ENCODE results near the gene SLC6A13. TPM values are rescaled to one million over a fixed set of nuclear protein-coding genes. Genes with fewer than 3 reads are reported as not detected.
A peak's percentile ranks its signal among the peaks of the same experiment; 100 is the strongest.

SLC6A13 gene
- total and polyA plus RNA-seq, 3 donors from 2014 or later: 3.5 to 12.5 (median 4.7) TPM

DNA sequence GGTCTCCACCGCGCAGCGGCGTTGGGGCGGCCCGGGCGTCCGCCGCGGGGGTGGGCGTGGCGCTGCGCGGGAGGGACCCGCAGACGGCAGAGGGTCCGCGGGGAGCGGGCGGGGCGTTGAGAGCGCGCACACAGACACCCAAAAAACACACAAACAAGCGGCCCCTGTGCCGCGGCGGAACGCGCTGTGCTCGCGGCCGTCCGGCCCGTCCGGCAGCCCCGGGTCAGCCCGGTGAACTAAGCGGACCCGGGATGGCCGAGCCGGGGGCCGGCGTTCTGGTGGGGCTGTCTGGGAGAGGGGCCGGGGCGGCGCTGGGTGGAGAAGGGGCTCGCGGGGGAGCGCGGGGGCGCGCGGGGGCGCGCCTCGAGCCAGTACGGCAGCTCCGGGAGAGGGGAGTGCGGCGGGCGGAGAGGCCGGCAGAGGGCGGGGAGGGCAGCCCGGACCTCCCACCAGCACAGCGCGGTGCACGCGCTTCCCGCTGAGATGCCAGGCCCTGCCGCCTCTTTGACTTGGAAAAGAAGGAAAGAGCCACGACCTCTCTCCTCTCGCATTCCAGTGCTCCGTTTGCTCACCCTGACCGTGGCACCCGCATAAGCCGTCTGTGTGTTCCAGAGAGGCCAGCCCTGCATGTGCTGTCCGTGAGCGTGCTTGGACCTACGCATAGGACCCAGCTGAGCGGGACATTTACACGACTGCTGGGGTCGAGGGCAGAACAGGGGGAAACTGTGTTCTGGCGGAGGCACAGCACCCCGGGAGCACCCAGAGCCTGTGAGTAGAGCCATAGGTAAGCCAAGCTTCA lies 59.0 kb downstream of the SLC6A13 start:
- peak overlapping the region; percentile 24 for H3K27ac ChIP-seq
- peak overlapping the region; percentile 51 to 62 for H3K4me3 ChIP-seq
- no peaks in the 10 kb centered on the region for H3K9me3 ChIP-seq
- H3K4me1 ChIP-seq: peaks cover 6% of the 10 kb centered on the region
- intact Hi-C loops (cut with DNase I; ENCODE audit: low total_unique reads): no loop called here
- TF ChIP-seq, protein P1, sequence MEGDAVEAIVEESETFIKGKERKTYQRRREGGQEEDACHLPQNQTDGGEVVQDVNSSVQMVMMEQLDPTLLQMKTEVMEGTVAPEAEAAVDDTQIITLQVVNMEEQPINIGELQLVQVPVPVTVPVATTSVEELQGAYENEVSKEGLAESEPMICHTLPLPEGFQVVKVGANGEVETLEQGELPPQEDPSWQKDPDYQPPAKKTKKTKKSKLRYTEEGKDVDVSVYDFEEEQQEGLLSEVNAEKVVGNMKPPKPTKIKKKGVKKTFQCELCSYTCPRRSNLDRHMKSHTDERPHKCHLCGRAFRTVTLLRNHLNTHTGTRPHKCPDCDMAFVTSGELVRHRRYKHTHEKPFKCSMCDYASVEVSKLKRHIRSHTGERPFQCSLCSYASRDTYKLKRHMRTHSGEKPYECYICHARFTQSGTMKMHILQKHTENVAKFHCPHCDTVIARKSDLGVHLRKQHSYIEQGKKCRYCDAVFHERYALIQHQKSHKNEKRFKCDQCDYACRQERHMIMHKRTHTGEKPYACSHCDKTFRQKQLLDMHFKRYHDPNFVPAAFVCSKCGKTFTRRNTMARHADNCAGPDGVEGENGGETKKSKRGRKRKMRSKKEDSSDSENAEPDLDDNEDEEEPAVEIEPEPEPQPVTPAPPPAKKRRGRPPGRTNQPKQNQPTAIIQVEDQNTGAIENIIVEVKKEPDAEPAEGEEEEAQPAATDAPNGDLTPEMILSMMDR (IDR thresholded peaks at IDR 0.05): no peak
- no peak for TF ChIP-seq POLR2A (IDR thresholded peaks at IDR 0.05)
- no peaks in the 10 kb centered on the region for H3K27me3 ChIP-seq
- no peaks in the 10 kb centered on the region for H3K36me3 ChIP-seq (ENCODE audit: low read depth, missing control alignments)
- DNase-seq: peak; percentile 66
- 35 to 40% methylated on average over 13 to 84 of the region's 84 CpGs for WGBS, 2 donors

DNA sequence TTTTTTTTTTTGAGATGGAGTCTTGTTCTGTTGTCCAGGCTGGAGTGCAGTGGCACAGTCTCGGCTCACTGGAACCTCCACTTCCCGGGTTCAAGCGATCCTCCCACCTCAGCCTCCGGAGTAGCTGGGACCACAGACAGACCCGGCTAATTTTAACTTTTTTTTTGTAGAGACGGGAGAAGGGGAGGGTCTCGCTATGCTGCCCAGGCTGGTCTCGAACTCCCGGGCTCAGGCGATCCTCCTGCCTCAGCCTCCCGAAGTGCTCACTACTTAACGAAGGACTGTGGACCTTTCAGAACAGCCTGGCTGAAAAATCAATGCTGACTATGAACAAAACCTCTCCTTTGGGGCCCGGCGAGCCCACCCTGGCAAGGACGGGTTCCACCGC lies 59.6 kb downstream of the SLC6A13 start:
- Histone ChIP-seq H3K36me3 (ENCODE audit: low read depth, missing control alignments) (no peaks in the 10 kb centered on the region), H3K27ac (peak overlapping the region; percentile 24), H3K9me3 (no peaks in the 10 kb centered on the region), H3K27me3 (no peaks in the 10 kb centered on the region), H3K4me3 (peak overlapping the region; percentile 51 to 62), H3K4me1 (peaks cover 6% of the 10 kb centered on the region)
- DNase-seq: no peak
- TF ChIP-seq POLR2A (IDR thresholded peaks at IDR 0.05): no peak
- TF ChIP-seq, protein P1 (IDR thresholded peaks at IDR 0.05): no peak
- 55 to 62% methylated on average over 6 to 16 of the region's 16 CpGs for WGBS, 2 donors
- intact Hi-C loops (cut with DNase I; ENCODE audit: low total_unique reads): no loop called here

GRCh38 chr12:202081-202731 lies 60.4 kb downstream of the SLC6A13 start:
- Histone ChIP-seq H3K27me3 (no peaks in the 10 kb centered on the region), H3K27ac (no peak overlapping the region), H3K4me1 (peaks cover 6% of the 10 kb centered on the region), H3K4me3 (no peak overlapping the region), H3K36me3 (ENCODE audit: low read depth, missing control alignments) (no peaks in the 10 kb centered on the region), H3K9me3 (no peaks in the 10 kb centered on the region)
- intact Hi-C loops (cut with DNase I; ENCODE audit: low total_unique reads): no loop called here
- no peak for TF ChIP-seq POLR2A (IDR thresholded peaks at IDR 0.05)
- TF ChIP-seq, protein P1 (IDR thresholded peaks at IDR 0.05): no peak
- DNase-seq: no peak
- WGBS, 2 donors: 70 to 76% methylated on average over 13 to 15 of the region's 15 CpGs

DNA sequence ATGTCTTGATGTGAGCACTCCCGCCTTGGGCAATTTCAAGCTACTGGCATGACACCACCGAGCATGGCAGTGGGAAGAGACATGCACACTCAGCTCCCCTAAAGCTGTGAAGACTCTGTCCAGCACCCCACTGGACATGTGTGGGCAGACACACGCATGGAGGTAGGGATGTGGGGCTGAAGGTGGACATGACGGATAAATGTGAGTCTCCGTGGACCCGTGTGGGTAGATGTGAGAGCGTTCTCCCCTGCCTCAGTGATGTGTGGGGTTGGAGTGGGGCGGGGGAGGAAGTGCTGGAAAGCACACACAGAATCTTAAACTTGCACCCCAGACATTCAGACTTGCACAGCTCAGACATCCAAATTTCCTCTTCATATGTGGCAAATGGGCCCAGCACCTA lies 61.3 kb downstream of the SLC6A13 start:
- no peaks in the 10 kb centered on the region for H3K36me3 ChIP-seq (ENCODE audit: low read depth, missing control alignments)
- H3K4me1 ChIP-seq: peaks cover 6% of the 10 kb centered on the region
- DNase-seq: no peak
- 84 to 89% methylated on average over 8 of the region's 8 CpGs for WGBS, 2 donors
- no peak overlapping the region for H3K27ac ChIP-seq
- H3K4me3 ChIP-seq: no peak overlapping the region
- TF ChIP-seq, protein P1 (IDR thresholded peaks at IDR 0.05): no peak
- H3K9me3 ChIP-seq: no peaks in the 10 kb centered on the region
- intact Hi-C loops (cut with DNase I; ENCODE audit: low total_unique reads): no loop called here
- H3K27me3 ChIP-seq: no peaks in the 10 kb centered on the region
